Endothelial cell of umbilical vein (primary cell): Measurements from ENCODE around the gene PTPRK.

Experiments used
- EZH2 ChIP-seq: IDR thresholded peaks from 2 replicates; pipeline ENCODE4 v1.6.1; 2012; ENCODE audit warnings: borderline replicate concordance, low read depth, mild to moderate bottlenecking, moderate library complexity, low read length, inconsistent platforms; ENCODE audit not compliant: severe bottlenecking
- FOS ChIP-seq: IDR thresholded peaks from 2 replicates; pipeline ENCODE4 v1.6.1; 2011; ENCODE audit warnings: mild to moderate bottlenecking, low read length, moderate library complexity, borderline replicate concordance; ENCODE audit not compliant: insufficient read depth
- GATA2 ChIP-seq: IDR thresholded peaks from 2 replicates; pipeline ENCODE4 v1.7.0; 2011; ENCODE audit warnings: low read depth, mild to moderate bottlenecking, moderate library complexity, mixed read lengths, low read length; ENCODE audit not compliant: insufficient read length, insufficient read depth
- MAX ChIP-seq: IDR thresholded peaks from 2 replicates; pipeline ENCODE4 v1.6.1; 2011; ENCODE audit not compliant: insufficient read depth, insufficient read length
- MYC ChIP-seq: IDR thresholded peaks from one replicate; pipeline ENCODE4 v1.6.1; 2011; ENCODE audit warnings: mild to moderate bottlenecking, low read depth, low read length
- POLR2A ChIP-seq: IDR thresholded peaks from 2 replicates; pipeline ENCODE4 v1.6.1; 2012; ENCODE audit warnings: low read depth, mild to moderate bottlenecking, control low read depth, low read length
- POLR2AphosphoS5 ChIP-seq: IDR thresholded peaks from 2 replicates; pipeline ENCODE4 v1.6.1; 2012; ENCODE audit warnings: low read depth, mild to moderate bottlenecking, control low read depth, low read length, moderate library complexity; ENCODE audit not compliant: insufficient read depth
- TF ChIP-seq, protein P1 (sequence below), 2 donors: IDR thresholded peaks; 1 replicate in 1 of 2; 2 replicates in 1 of 2; pipeline ENCODE4 v1.5.1; 2011; ENCODE audit warnings: low read length in 2 of 2, mild to moderate bottlenecking in 2 of 2, moderate library complexity in 2 of 2, control low read depth in 1 of 2, inconsistent platforms in 1 of 2, low read depth in 1 of 2; ENCODE audit not compliant: insufficient read depth in 1 of 2; ENCODE audit errors: extremely low read depth in 1 of 2

- TF ChIP-seq POLR2A (no peak), EZH2 (no peak), MAX (no peak), FOS (no peak), MYC (no peak), GATA2 (no peak), POLR2AphosphoS5 (no peak)
- TF ChIP-seq, protein P1, sequence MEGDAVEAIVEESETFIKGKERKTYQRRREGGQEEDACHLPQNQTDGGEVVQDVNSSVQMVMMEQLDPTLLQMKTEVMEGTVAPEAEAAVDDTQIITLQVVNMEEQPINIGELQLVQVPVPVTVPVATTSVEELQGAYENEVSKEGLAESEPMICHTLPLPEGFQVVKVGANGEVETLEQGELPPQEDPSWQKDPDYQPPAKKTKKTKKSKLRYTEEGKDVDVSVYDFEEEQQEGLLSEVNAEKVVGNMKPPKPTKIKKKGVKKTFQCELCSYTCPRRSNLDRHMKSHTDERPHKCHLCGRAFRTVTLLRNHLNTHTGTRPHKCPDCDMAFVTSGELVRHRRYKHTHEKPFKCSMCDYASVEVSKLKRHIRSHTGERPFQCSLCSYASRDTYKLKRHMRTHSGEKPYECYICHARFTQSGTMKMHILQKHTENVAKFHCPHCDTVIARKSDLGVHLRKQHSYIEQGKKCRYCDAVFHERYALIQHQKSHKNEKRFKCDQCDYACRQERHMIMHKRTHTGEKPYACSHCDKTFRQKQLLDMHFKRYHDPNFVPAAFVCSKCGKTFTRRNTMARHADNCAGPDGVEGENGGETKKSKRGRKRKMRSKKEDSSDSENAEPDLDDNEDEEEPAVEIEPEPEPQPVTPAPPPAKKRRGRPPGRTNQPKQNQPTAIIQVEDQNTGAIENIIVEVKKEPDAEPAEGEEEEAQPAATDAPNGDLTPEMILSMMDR (IDR thresholded peaks at IDR 0.05; ENCODE audit: extremely low read depth in 1 of 2, insufficient read depth in 1 of 2, low read depth in 1 of 2, low read length in 2 of 2): peak; percentile 31 to 39
Measured at GRCh38 chr6:128487055-128487454, 33.3 kb downstream of the PTPRK start.
